PC-3 (cell line): ENCODE measurements around the gene USF2. TPM values are rescaled to one million over a fixed set of nuclear protein-coding genes. Genes with fewer than 3 reads are reported as not detected.
A peak's percentile ranks its signal among the peaks of the same experiment; 100 is the strongest.

Source experiments
- ATAC-seq: fragments of 200-7000 bp; cut with Tn5 transposase; 2 replicates; pipeline ENCODE4 v1.9.1; 2020; ENCODE audit warnings: mild to moderate bottlenecking, moderate library complexity
- BruUV-seq: library from RNA; stranded (reverse); fragments of 400-500 nt; replicated peaks from 2 replicates; lab custom pipeline; 2021; lab: Mats Ljungman, UMichigan
- CTCF ChIA-PET: fragments of 300-600 bp; sonication (Branson Sonifier 250); formaldehyde crosslinking; loops from one replicate; lab custom pipeline; 2022; ENCODE audit warnings: antibody characterized with exemption; lab: Charles Lee
- POLR2A ChIA-PET: fragments of 300-600 bp; sonication (Branson Sonifier 250); formaldehyde crosslinking; loops from one replicate; lab custom pipeline; 2022; ENCODE audit warnings: antibody characterized with exemption; ENCODE audit not compliant: unreplicated experiment; lab: Charles Lee
- DNase-seq: peaks from one replicate; pipeline ENCODE4 v3.0.0-alpha.2; 2015
- H2AFZ ChIP-seq: fragments of 300-600 bp; sonication (generic); 2 replicates; pipeline ENCODE4 v1.6.0; 2016; ENCODE audit warnings: antibody characterized with exemption, low read length
- H3F3A ChIP-seq: fragments of 300-600 bp; sonication (generic); one replicate; pipeline ENCODE4 v1.6.0; 2017; ENCODE audit warnings: antibody characterized with exemption, low read length, control low read depth, mild to moderate bottlenecking; ENCODE audit not compliant: unreplicated experiment
- H3K27ac ChIP-seq: fragments of 300-600 bp; sonication (generic); 2 replicates; pipeline ENCODE4 v1.5.1; 2016; ENCODE audit warnings: mild to moderate bottlenecking, low read length
- H3K27me3 ChIP-seq: fragments of 300-600 bp; sonication (generic); 2 replicates; pipeline ENCODE4 v1.6.1; 2016; ENCODE audit warnings: low read length, mixed read lengths
- H3K36me3 ChIP-seq: fragments of 300-600 bp; sonication (generic); 2 replicates; pipeline ENCODE4 v1.6.1; 2016; ENCODE audit warnings: low read depth, mixed run types, low read length, mixed read lengths
- H3K4me1 ChIP-seq: fragments of 300-600 bp; sonication (generic); 2 replicates; pipeline ENCODE4 v1.5.1; 2016; ENCODE audit warnings: low read length; ENCODE audit not compliant: insufficient read depth
- H3K4me2 ChIP-seq: fragments of 300-600 bp; sonication (generic); 2 replicates; pipeline ENCODE4 v1.6.0; 2016; ENCODE audit warnings: low read length
- H3K4me3 ChIP-seq: fragments of 300-600 bp; sonication (generic); 2 replicates; pipeline ENCODE4 v1.5.1; 2016; ENCODE audit warnings: mild to moderate bottlenecking, low read length, mixed read lengths
- H3K79me2 ChIP-seq: fragments of 300-600 bp; sonication (generic); 2 replicates; pipeline ENCODE4 v1.6.1; 2017; ENCODE audit warnings: low read length, mixed read lengths
- H3K9ac ChIP-seq: fragments of 300-600 bp; sonication (generic); 2 replicates; pipeline ENCODE4 v1.6.0; 2016; ENCODE audit warnings: mild to moderate bottlenecking, low read length
- H3K9me2 ChIP-seq: fragments of 300-600 bp; sonication (generic); replicated peaks from 2 replicates; pipeline ENCODE4 v1.6.1; 2016; ENCODE audit warnings: mixed run types, low read length, mixed read lengths
- H3K9me3 ChIP-seq: fragments of 300-600 bp; sonication (generic); 2 replicates; pipeline ENCODE4 v1.6.1; 2016; ENCODE audit warnings: low read length, mixed read lengths
- H4K20me1 ChIP-seq: fragments of 300-600 bp; sonication (generic); 2 replicates; pipeline ENCODE4 v1.6.1; 2016; ENCODE audit warnings: low read length, mixed read lengths
- CTCF ChIP-seq: fragments of 300-600 bp; sonication (generic); conservative IDR thresholded peaks from 2 replicates; pipeline ENCODE4 v1.5.1; 2017; ENCODE audit warnings: antibody characterized with exemption, low read depth, mild to moderate bottlenecking, low read length
- EZH2 ChIP-seq: fragments of 300-600 bp; sonication (generic); IDR thresholded peaks from one replicate; pipeline ENCODE4 v1.6.1; 2017; ENCODE audit warnings: antibody characterized with exemption, mild to moderate bottlenecking, low read length; ENCODE audit not compliant: unreplicated experiment
- EZH2phosphoT487 ChIP-seq: fragments of 300-600 bp; sonication (generic); IDR thresholded peaks from 2 replicates; pipeline ENCODE4 v1.6.1; 2018; ENCODE audit warnings: mild to moderate bottlenecking, antibody characterized with exemption, low read length, borderline replicate concordance
- intact Hi-C: fragments of 100-400 bp; cut with micrococcal nuclease; formaldehyde crosslinking; loops from 2 replicates; pipeline ENCODE4 v1.9.0; 2023
- total RNA-seq: library from RNA; depleted of rRNA; stranded (reverse); fragments of >200 nt; gene quantifications from 2 replicates; pipeline ENCODE4 v1.2.3, GENCODE V29; 2014

USF2 gene
- total RNA-seq, 1 experiment from 2014 or later = 102 TPM

GRCh38 chr19:35240327-35240726 is 28.4 kb upstream of the USF2 start:
- Histone ChIP-seq H4K20me1 (no peaks in the 10 kb centered on the region), H3K4me3 (no peak overlapping the region), H3K79me2 (no peaks in the 10 kb centered on the region), H3K27ac (no peak overlapping the region), H3K9me3 (no peaks in the 10 kb centered on the region), H3K27me3 (no peaks in the 10 kb centered on the region), H3K9me2 (no peaks in the 10 kb centered on the region), H2AFZ (no peak overlapping the region), H3K36me3 (no peaks in the 10 kb centered on the region), H3F3A (no peaks in the 10 kb centered on the region), H3K4me1 (no peaks in the 10 kb centered on the region), H3K4me2 (no peak overlapping the region), H3K9ac (no peak overlapping the region)
- ChIA-PET CTCF (no interaction called here), POLR2A (no interaction called here)
- no peak for ATAC-seq
- no TSS peak for BruUV-seq
- DNase-seq = no peak
- TF ChIP-seq EZH2 = no peak
- TF ChIP-seq CTCF = no peak
- TF ChIP-seq EZH2phosphoT487 = no peak
- intact Hi-C loops = loop anchor here (10.0 kb wide), 1 partner anchor 96 kb away; the partner anchor contains the start of gene FXYD7

GRCh38 chr19:35241417-35241816 is 27.3 kb upstream of the USF2 start:
- ATAC-seq (no peak), DNase-seq (no peak)
- BruUV-seq = no TSS peak
- Histone ChIP-seq H3K79me2 (no peaks in the 10 kb centered on the region), H3K4me3 (no peak overlapping the region), H3K9me2 (no peaks in the 10 kb centered on the region), H3K4me2 (no peak overlapping the region), H3K9ac (no peak overlapping the region), H2AFZ (no peak overlapping the region), H3F3A (no peaks in the 10 kb centered on the region), H3K4me1 (no peaks in the 10 kb centered on the region), H3K36me3 (no peaks in the 10 kb centered on the region), H3K27me3 (no peaks in the 10 kb centered on the region), H3K9me3 (no peaks in the 10 kb centered on the region), H3K27ac (no peak overlapping the region), H4K20me1 (no peaks in the 10 kb centered on the region)
- CTCF ChIA-PET = no interaction called here
- intact Hi-C loops = loop anchor here (10.0 kb wide), 1 partner anchor 97 kb away; the partner anchor contains the start of gene FXYD7
- POLR2A ChIA-PET = no interaction called here
- no peak for TF ChIP-seq EZH2phosphoT487
- no peak for TF ChIP-seq EZH2
- no peak for TF ChIP-seq CTCF

- H3K4me1 ChIP-seq = peaks cover 14% of the 10 kb centered on the region
- H3K27ac ChIP-seq = 0 out of 2 replicates have a peak overlapping the region, but pooled peaks have one; percentile 90
- CTCF ChIA-PET = no interaction called here
- ATAC-seq = no peak
- H3K79me2 ChIP-seq = peaks cover 26% of the 10 kb centered on the region
- H3K4me2 ChIP-seq = peak overlapping the region; percentile 86; the same call in 1 of the 2 replicates
- no peaks in the 10 kb centered on the region; the same call in 1 of the 2 replicates for H4K20me1 ChIP-seq
- no peak overlapping the region for H2AFZ ChIP-seq
- H3K4me3 ChIP-seq = no peak overlapping the region
- no TSS peak for BruUV-seq
- TF ChIP-seq EZH2 (no peak), CTCF (no peak), EZH2phosphoT487 (no peak)
- H3K9ac ChIP-seq = 0 out of 2 replicates have a peak overlapping the region, but pooled peaks have one; percentile 82
- no peaks in the 10 kb centered on the region for H3K27me3 ChIP-seq
- H3K9me2 ChIP-seq = no peaks in the 10 kb centered on the region
- H3K36me3 ChIP-seq = no peaks in the 10 kb centered on the region; the same call in 1 of the 2 replicates
- POLR2A ChIA-PET = no interaction called here
- no peaks in the 10 kb centered on the region for H3K9me3 ChIP-seq
- DNase-seq = no peak
- intact Hi-C loops = loop anchor here (10.0 kb wide), 1 partner anchor 102 kb away; the partner anchor contains the start of gene FXYD7
- H3F3A ChIP-seq = no peaks in the 10 kb centered on the region
Measured at GRCh38 chr19:35246466-35247092, 22.2 kb upstream of the USF2 start.
